Measurements from ENCODE around the gene NKX3-2. TPM values are rescaled to one million over a fixed set of nuclear protein-coding genes. Genes with fewer than 3 reads are reported as not detected.

Gene NKX3-2
- total and polyA plus RNA-seq, 2 experiments from 2014 or later: under 0.01 TPM; not detected in 1

GRCh38 chr4:13584481-13584880, 40.2 kb upstream of the NKX3-2 start:
- H3K9me2 ChIP-seq (ENCODE audit: insufficient read depth): no peaks in the 10 kb centered on the region
- H3K9ac ChIP-seq: no peak overlapping the region
- no peaks in the 10 kb centered on the region for H3K79me2 ChIP-seq (ENCODE audit: insufficient read depth)
- 29 to 31% methylated on average over 5 of the region's 5 CpGs for WGBS, 2 experiments (ENCODE audit: low coverage in 1 of 2, low lambda C conversion rate in 2 of 2, missing lambda C conversion rate in 2 of 2)
- in situ Hi-C loops (cut with MboI): no loop called here
- no peaks in the 10 kb centered on the region for H4K20me1 ChIP-seq (ENCODE audit: insufficient read depth)
- no peaks in the 10 kb centered on the region for H3F3A ChIP-seq (ENCODE audit: insufficient read depth)
- TF ChIP-seq EZH2 (IDR thresholded peaks at IDR 0.05; ENCODE audit: insufficient read depth, poor library complexity, severe bottlenecking): no peak
- no peak for TF ChIP-seq EZH2phosphoT487 (IDR thresholded peaks at IDR 0.05; ENCODE audit: insufficient read depth, low read depth)
- no peaks in the 10 kb centered on the region for H3K9me3 ChIP-seq (ENCODE audit: low read depth)
- H2AFZ ChIP-seq: no peak overlapping the region
- H3K36me3 ChIP-seq (ENCODE audit: low read depth): peaks cover 62% of the 10 kb centered on the region
- H3K27ac ChIP-seq: no peak overlapping the region
- H3K4me2 ChIP-seq (ENCODE audit: unreplicated experiment): no peak overlapping the region
- H3K27me3 ChIP-seq (replicated peaks; ENCODE audit: insufficient read depth): no peaks in the 10 kb centered on the region
- peaks cover 6% of the 10 kb centered on the region for H3K4me1 ChIP-seq (ENCODE audit: insufficient read depth)
- H3K4me3 ChIP-seq: no peak overlapping the region
- DNase-seq: peak; percentile 46

- Histone ChIP-seq H3K36me3 (ENCODE audit: low read depth) (peaks cover 61% of the 10 kb centered on the region), H3K9me3 (ENCODE audit: low read depth) (no peaks in the 10 kb centered on the region), H3K4me3 (no peak overlapping the region), H3K4me2 (ENCODE audit: unreplicated experiment) (no peak overlapping the region), H3K9ac (no peak overlapping the region), H3K27ac (no peak overlapping the region), H2AFZ (no peak overlapping the region), H3F3A (ENCODE audit: insufficient read depth) (no peaks in the 10 kb centered on the region), H3K27me3 (replicated peaks; ENCODE audit: insufficient read depth) (no peaks in the 10 kb centered on the region), H3K79me2 (ENCODE audit: insufficient read depth) (no peaks in the 10 kb centered on the region), H3K9me2 (ENCODE audit: insufficient read depth) (no peaks in the 10 kb centered on the region), H3K4me1 (ENCODE audit: insufficient read depth) (peaks cover 5% of the 10 kb centered on the region), H4K20me1 (ENCODE audit: insufficient read depth) (no peaks in the 10 kb centered on the region)
- in situ Hi-C loops (cut with MboI): no loop called here
- TF ChIP-seq EZH2phosphoT487 (IDR thresholded peaks at IDR 0.05; ENCODE audit: insufficient read depth, low read depth) (no peak), EZH2 (IDR thresholded peaks at IDR 0.05; ENCODE audit: insufficient read depth, poor library complexity, severe bottlenecking) (no peak)
- DNase-seq: no peak
- WGBS, 2 experiments (ENCODE audit: low coverage in 1 of 2, low lambda C conversion rate in 2 of 2, missing lambda C conversion rate in 2 of 2): 96 to 100% methylated on average over 2 of the region's 2 CpGs
Observed at GRCh38 chr4:13580036-13580435, 35.7 kb upstream of the NKX3-2 start.

GRCh38 chr4:13577660-13578059, 33.4 kb upstream of the NKX3-2 start:
- Histone ChIP-seq H4K20me1 (ENCODE audit: insufficient read depth) (no peaks in the 10 kb centered on the region), H3K9me2 (ENCODE audit: insufficient read depth) (no peaks in the 10 kb centered on the region), H3K9me3 (ENCODE audit: low read depth) (no peaks in the 10 kb centered on the region), H3K27ac (no peak overlapping the region), H3K27me3 (replicated peaks; ENCODE audit: insufficient read depth) (no peaks in the 10 kb centered on the region), H2AFZ (no peak overlapping the region), H3F3A (ENCODE audit: insufficient read depth) (no peaks in the 10 kb centered on the region), H3K4me2 (ENCODE audit: unreplicated experiment) (no peak overlapping the region), H3K9ac (no peak overlapping the region), H3K4me1 (ENCODE audit: insufficient read depth) (no peaks in the 10 kb centered on the region), H3K79me2 (ENCODE audit: insufficient read depth) (no peaks in the 10 kb centered on the region), H3K4me3 (no peak overlapping the region), H3K36me3 (ENCODE audit: low read depth) (peaks cover 71% of the 10 kb centered on the region)
- no peak for DNase-seq
- 97 to 99% methylated on average over 3 of the region's 3 CpGs for WGBS, 2 experiments (ENCODE audit: low coverage in 1 of 2, low lambda C conversion rate in 2 of 2, missing lambda C conversion rate in 2 of 2)
- no peak for TF ChIP-seq EZH2phosphoT487 (IDR thresholded peaks at IDR 0.05; ENCODE audit: insufficient read depth, low read depth)
- no peak for TF ChIP-seq EZH2 (IDR thresholded peaks at IDR 0.05; ENCODE audit: insufficient read depth, poor library complexity, severe bottlenecking)
- in situ Hi-C loops (cut with MboI): no loop called here

GRCh38 chr4:13570916-13571315, 26.6 kb upstream of the NKX3-2 start:
- TF ChIP-seq EZH2phosphoT487 (IDR thresholded peaks at IDR 0.05; ENCODE audit: insufficient read depth, low read depth) (no peak), EZH2 (IDR thresholded peaks at IDR 0.05; ENCODE audit: insufficient read depth, poor library complexity, severe bottlenecking) (no peak)
- H3F3A ChIP-seq (ENCODE audit: insufficient read depth): peaks cover 4% of the 10 kb centered on the region; the same call in 1 of the 2 replicates
- no peaks in the 10 kb centered on the region for H3K4me1 ChIP-seq (ENCODE audit: insufficient read depth)
- no peaks in the 10 kb centered on the region for H3K79me2 ChIP-seq (ENCODE audit: insufficient read depth)
- H4K20me1 ChIP-seq (ENCODE audit: insufficient read depth): no peaks in the 10 kb centered on the region
- H3K4me2 ChIP-seq (ENCODE audit: unreplicated experiment): no peak overlapping the region
- no peak overlapping the region for H3K4me3 ChIP-seq
- DNase-seq: no peak
- H3K27ac ChIP-seq: no peak overlapping the region
- WGBS, 2 experiments (ENCODE audit: low coverage in 1 of 2, low lambda C conversion rate in 2 of 2, missing lambda C conversion rate in 2 of 2): 95 to 98% methylated on average over 2 of the region's 2 CpGs
- H3K9me3 ChIP-seq (ENCODE audit: low read depth): no peaks in the 10 kb centered on the region
- in situ Hi-C loops (cut with MboI): no loop called here
- no peaks in the 10 kb centered on the region for H3K27me3 ChIP-seq (replicated peaks; ENCODE audit: insufficient read depth)
- H3K36me3 ChIP-seq (ENCODE audit: low read depth): peaks cover 35% of the 10 kb centered on the region
- H3K9me2 ChIP-seq (ENCODE audit: insufficient read depth): no peaks in the 10 kb centered on the region
- H2AFZ ChIP-seq: no peak overlapping the region
- H3K9ac ChIP-seq: no peak overlapping the region

GRCh38 chr4:13567125-13567524, 22.8 kb upstream of the NKX3-2 start:
- Histone ChIP-seq H3K9me2 (ENCODE audit: insufficient read depth) (no peaks in the 10 kb centered on the region), H3K4me1 (ENCODE audit: insufficient read depth) (no peaks in the 10 kb centered on the region), H2AFZ (no peak overlapping the region), H3K27me3 (replicated peaks; ENCODE audit: insufficient read depth) (no peaks in the 10 kb centered on the region), H3K79me2 (ENCODE audit: insufficient read depth) (no peaks in the 10 kb centered on the region), H3F3A (ENCODE audit: insufficient read depth) (peaks cover 4% of the 10 kb centered on the region; the same call in 1 of the 2 replicates), H4K20me1 (ENCODE audit: insufficient read depth) (no peaks in the 10 kb centered on the region), H3K27ac (no peak overlapping the region), H3K4me3 (no peak overlapping the region), H3K4me2 (ENCODE audit: unreplicated experiment) (no peak overlapping the region), H3K9me3 (ENCODE audit: low read depth) (no peaks in the 10 kb centered on the region), H3K9ac (no peak overlapping the region), H3K36me3 (ENCODE audit: low read depth) (peaks cover 19% of the 10 kb centered on the region)
- TF ChIP-seq EZH2 (IDR thresholded peaks at IDR 0.05; ENCODE audit: insufficient read depth, poor library complexity, severe bottlenecking) (no peak), EZH2phosphoT487 (IDR thresholded peaks at IDR 0.05; ENCODE audit: insufficient read depth, low read depth) (no peak)
- in situ Hi-C loops (cut with MboI): no loop called here
- DNase-seq: no peak
- 94 to 100% methylated on average over 5 of the region's 5 CpGs for WGBS, 2 experiments (ENCODE audit: low coverage in 1 of 2, low lambda C conversion rate in 2 of 2, missing lambda C conversion rate in 2 of 2)
